WTC11 (cell line): ENCODE data around the gene SSBP2.

Experiments
- CBFB ChIP-seq: sonication (generic); formaldehyde crosslinking; IDR thresholded peaks from 2 replicates; pipeline ENCODE4 v1.8.1; 2022; ENCODE audit warnings: mild to moderate bottlenecking, low read depth, missing genetic modification reagents
- E2F5 ChIP-seq: sonication (generic); formaldehyde crosslinking; IDR thresholded peaks from 2 replicates; pipeline ENCODE4 v1.8.1; 2022; ENCODE audit warnings: mild to moderate bottlenecking, moderate library complexity, missing genetic modification reagents
- ESRRA ChIP-seq: sonication (generic); formaldehyde crosslinking; IDR thresholded peaks from 2 replicates; pipeline ENCODE4 v1.8.1; 2022; ENCODE audit warnings: mild to moderate bottlenecking, missing genetic modification reagents, borderline replicate concordance
- JAZF1 ChIP-seq: fragments of 250-450 bp; sonication (Bioruptor Pico); IDR thresholded peaks from 2 replicates; pipeline ENCODE4 v1.9.0; 2021; ENCODE audit warnings: moderate library complexity, mild to moderate bottlenecking, inconsistent platforms
- NR3C1 ChIP-seq: sonication (generic); formaldehyde crosslinking; conservative IDR thresholded peaks from 2 replicates; pipeline ENCODE4 v1.8.1; 2023; ENCODE audit warnings: low read depth, mild to moderate bottlenecking, missing genetic modification reagents
- TF ChIP-seq, protein P1 (sequence below): fragments of 200-600 bp; IDR thresholded peaks from 2 replicates; pipeline ENCODE4 v1.8.0; 2022; ENCODE audit warnings: antibody characterized with exemption
- TF ChIP-seq, protein P2 (sequence below): sonication (generic); formaldehyde crosslinking; IDR thresholded peaks from 2 replicates; pipeline ENCODE4 v1.8.0; 2022; ENCODE audit warnings: mild to moderate bottlenecking, missing genetic modification reagents

DNA sequence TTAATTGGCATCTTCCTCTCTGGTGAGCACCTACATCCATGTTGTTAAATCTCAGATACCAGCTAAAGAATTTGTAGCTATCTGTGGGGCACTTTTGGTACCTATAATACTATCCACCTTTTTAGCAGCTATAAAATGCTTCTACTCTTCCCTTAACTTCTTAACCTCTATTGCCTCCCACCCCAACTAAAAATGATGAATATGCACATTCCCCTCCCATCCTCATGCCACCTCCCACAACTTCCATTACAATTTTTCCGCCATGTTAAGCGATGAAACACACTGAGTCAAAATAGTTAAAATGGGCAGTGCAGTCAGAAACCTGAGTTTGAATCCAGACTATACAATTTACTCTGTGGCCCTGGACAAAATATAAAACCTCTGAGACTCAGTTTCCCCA, 10.1 kb downstream of the SSBP2 start:
- TF ChIP-seq NR3C1 (CRISPR knock-in tag) (no peak), JAZF1 (no peak), ESRRA (no peak), CBFB (CRISPR knock-in tag) (no peak), E2F5 (CRISPR knock-in tag) (no peak)
- TF ChIP-seq, protein P1, sequence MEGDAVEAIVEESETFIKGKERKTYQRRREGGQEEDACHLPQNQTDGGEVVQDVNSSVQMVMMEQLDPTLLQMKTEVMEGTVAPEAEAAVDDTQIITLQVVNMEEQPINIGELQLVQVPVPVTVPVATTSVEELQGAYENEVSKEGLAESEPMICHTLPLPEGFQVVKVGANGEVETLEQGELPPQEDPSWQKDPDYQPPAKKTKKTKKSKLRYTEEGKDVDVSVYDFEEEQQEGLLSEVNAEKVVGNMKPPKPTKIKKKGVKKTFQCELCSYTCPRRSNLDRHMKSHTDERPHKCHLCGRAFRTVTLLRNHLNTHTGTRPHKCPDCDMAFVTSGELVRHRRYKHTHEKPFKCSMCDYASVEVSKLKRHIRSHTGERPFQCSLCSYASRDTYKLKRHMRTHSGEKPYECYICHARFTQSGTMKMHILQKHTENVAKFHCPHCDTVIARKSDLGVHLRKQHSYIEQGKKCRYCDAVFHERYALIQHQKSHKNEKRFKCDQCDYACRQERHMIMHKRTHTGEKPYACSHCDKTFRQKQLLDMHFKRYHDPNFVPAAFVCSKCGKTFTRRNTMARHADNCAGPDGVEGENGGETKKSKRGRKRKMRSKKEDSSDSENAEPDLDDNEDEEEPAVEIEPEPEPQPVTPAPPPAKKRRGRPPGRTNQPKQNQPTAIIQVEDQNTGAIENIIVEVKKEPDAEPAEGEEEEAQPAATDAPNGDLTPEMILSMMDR: no peak
- TF ChIP-seq, protein P2, sequence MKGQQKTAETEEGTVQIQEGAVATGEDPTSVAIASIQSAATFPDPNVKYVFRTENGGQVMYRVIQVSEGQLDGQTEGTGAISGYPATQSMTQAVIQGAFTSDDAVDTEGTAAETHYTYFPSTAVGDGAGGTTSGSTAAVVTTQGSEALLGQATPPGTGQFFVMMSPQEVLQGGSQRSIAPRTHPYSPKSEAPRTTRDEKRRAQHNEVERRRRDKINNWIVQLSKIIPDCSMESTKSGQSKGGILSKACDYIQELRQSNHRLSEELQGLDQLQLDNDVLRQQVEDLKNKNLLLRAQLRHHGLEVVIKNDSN (CRISPR knock-in tag): no peak
